HG02623 (cell line): ENCODE measurements around the gene ITGB3BP.
"Not testable (repeated sequence)": the region's sequence is repeated elsewhere in the genome, so short reads cannot be mapped to it uniquely, and the experiment has no call there.

Experiments
- ATAC-seq: cut with Tn5 transposase; IDR thresholded peaks from one replicate; pipeline ENCODE4 v1.9.1; 2021; ENCODE audit warnings: moderate library complexity; ENCODE audit not compliant: unreplicated experiment

The ITGB3BP gene

DNA sequence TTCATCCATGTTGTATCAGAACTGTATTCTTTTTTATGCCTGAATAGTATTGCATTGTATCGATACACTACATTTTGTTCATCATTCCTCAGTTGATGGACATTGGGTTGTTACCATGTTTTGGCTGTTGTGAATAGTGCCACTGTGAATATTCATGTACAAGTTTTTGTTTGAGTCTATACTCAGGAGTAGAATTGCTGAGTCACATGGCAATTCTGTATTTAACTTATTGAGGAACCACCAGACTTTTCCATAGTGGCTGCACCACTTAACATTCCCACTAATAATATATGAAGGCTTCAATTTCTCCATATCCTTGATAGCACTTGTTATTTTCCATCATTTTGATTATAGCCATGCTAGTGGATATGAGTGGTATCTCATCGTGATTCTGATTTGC is 99.4 kb downstream of the ITGB3BP start:
- ATAC-seq = no peak

DNA sequence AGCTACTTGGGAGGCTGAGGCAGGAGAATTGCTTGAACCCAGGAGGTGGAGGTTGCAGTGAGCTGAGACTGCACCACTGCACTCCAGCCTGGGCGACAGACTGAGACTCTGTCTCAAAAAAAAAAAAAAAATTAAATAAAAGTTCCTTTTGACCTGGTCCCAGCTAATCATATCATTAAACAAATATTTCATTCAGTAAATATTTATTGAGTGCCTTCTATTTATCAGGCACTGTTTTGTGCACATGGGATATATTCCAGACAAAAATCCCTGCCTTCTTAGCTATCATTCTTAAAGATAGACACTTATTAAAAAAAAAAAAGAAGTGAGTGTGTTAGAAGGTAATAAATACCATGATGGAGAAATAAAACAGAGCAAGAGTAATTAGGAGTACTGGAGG is 102.3 kb downstream of the ITGB3BP start:
- not testable (repeated sequence) for ATAC-seq

DNA sequence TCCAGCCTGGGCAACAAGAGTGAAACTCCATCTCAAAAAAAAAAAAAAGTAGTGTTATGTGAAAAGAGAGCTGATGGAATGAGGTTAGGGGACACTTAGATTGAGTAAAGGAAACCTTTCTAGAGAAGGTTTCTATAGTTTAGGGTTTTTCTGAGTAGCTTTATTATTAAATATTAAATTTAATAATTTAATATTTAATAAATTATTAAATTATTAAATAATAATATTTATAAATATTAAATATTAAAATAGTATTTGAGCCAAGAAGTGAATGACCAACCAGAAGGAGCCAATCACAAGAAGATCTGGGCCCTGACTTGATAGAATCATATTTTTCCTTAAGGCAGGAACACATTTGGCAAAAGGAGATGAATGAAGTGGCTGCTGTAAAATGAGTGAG is 104.9 kb downstream of the ITGB3BP start:
- no peak for ATAC-seq

DNA sequence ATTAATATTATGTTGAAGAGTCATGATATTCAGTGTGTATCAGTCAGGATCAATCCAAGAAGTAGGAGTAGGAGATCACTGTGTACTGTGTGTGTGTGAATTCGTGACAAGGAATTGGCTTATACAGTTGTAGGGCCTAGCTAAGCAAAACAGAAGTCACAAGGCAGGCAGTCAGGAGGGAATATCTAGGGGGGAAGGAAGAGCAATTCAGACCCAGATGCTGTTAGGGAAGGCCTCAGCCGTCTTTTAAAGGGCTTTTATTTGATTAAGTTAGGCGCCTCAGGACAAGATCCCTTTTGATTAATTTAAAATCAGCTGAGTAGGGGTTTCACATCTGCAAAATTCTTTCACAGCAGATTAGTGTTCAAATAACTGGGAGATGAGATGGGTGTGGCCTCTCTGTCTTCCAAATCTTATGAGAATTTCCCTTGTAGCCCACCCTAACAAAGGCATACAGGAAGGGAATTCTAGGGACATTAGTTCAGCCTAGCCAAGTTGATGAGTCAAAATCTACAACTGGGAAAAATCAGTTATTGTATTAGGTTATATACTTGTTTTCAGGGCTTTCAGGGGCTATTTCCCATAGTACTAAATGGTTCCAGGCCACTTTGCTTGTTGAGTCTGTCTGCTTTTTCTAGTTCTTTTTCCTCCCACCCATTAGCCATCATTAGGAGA is 108.2 kb downstream of the ITGB3BP start:
- no peak for ATAC-seq

DNA sequence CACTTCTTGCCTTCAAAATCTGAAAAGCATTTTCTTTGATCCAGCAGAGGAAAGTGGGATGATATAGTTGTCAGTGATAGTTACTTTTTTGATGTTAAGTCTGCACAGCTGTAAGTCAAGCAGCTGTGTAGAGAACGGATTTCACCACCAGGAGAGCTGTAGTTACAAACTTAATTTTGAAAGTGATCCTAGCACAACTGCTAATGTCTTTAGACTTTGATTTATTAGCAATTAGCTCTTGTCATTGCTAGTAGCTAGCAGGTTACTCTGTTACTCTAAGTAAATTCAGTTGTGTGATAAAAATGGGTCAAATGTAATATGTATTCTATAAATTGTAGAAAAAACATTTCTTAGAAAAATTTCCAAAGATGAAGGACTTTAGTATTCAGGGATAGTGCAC is 109.6 kb downstream of the ITGB3BP start:
- no peak for ATAC-seq

DNA sequence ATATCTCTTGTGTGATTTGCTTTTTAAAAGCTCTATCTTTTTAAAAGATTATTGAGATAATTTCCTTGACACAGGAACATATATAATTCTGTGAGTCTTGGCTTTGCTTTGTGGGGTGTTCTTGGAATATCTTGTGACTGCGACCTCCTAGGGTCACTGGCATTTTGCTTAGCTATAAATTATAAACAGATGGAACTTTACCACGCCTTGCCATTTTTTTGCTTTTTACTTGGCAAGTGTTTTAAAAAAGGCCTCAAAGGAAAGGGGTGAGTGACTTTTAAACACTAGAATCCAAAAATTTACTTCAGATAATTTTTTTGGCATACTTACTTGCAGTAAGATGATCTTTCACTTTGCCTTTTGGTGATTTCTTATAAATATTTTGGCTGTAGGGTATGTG is 112.0 kb downstream of the ITGB3BP start:
- ATAC-seq = no peak

DNA sequence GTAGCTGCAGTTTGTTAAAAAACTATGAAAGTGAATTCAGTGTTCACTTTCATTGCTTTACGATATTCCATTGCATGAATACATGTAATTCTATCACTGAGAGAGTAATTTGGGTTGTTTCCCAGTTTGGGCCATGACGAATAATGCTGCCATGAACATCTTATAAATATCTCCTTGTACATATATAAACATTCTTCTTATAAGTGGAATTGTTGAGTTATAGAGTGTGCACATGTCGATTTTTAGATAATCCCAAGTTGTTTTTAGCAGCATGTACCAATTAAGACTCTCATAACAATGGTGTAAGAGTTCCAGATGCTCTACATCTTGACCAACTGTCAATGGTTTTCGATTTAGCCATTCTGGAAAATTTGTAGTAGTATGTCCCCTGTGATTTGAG is 114.7 kb downstream of the ITGB3BP start:
- no peak for ATAC-seq

DNA sequence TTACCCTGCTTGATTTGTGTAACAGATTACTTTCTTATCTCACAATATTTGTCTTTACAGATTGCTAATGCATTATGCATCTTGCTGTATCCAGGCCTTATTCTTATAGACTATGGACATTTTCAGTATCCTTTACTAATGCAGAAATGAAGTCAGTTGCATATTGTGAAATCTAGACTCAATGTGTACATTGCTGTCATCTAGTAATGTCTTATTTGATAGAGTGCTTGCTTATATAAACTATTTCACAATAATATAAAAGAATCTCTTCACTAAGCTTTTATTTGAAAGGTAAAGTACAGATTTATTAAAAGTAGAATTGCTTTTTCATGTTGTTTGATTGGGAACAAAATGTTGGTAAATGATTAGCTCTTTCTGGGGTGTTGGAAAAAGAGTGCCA is 116.0 kb downstream of the ITGB3BP start:
- no peak for ATAC-seq

DNA sequence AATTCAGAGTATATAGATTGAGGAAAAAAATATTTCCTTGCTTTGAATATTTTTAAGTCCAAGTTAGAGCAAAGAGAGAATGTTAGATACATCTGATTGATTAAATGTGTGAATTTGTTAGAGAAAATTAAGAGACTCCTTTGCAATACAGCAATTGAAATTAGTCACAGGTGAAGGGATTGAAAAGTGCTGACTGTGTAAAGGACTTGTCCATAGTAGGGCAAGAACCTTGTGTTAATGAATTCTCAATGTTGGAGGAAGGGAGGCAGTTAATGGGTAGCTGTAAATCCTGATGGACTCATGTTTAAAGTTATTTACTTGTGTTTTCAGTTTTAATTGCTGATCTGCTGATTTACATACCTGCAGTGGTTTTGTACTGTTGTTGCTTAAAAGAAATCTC is 117.0 kb downstream of the ITGB3BP start:
- ATAC-seq = no peak

DNA sequence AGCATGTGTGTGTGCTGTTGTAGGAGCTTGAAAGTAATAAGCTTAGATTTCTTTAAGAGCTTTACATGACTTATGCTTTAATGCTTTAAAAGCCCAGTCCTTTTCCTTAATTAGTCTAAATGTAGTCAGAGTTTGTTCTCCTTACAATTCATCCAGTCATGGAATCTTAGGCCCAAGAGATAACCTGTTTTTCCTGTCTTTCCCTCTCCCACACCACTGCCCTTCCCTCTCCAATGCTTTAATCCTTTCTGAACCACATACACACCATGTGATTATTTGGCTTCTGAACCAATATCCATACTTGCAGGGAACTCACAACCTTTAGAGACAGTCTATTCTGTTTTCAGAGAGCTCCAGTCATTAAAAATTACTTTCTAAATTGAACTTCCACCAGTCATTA is 118.0 kb downstream of the ITGB3BP start:
- ATAC-seq = no peak

DNA sequence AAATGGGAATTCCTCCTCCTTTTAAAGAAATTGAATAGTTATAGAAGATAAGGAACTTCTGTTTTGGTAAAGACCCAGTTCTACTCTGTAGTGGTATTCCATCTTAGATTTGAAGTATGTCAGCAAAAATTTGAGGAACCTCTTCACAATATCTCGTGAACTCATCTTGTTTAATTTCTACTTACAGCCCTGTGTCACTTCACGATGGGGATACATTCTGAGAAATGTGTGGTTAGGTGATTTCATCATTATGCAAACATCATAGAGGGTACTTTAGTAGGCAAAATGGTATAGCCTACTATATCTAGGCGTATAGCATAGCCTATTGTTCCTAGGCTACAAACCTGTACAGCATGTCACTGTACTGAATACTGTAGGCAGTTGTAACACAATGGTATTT is 119.6 kb downstream of the ITGB3BP start:
- no peak for ATAC-seq

DNA sequence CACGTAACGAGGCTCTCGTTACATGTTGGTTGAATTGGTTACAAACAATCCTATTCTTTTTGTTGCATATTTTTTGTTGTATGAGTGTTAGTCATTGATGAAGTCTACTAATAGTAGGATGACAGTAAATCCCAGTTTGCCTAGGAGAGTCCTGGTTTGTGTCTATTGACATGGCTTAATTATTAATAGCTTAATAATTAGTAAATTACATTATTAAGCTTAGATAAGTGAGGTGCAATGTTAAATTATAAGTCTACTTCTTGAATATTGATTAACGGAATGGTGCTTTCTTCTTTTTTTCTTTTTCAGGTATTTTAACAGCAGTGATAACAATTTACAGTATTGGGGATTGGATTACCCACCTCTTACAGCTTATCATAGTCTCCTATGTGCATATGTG is 121.1 kb downstream of the ITGB3BP start:
- ATAC-seq = no peak
